Mammary epithelial cell (primary cell): ENCODE data around the gene CREB5.

Experiments
- CTCF ChIP-seq, 2 donors: IDR thresholded peaks in 1 of 2; conservative IDR thresholded peaks in 1 of 2; 2 replicates each; pipeline ENCODE4 v1.5.1; 2011 to 2012; ENCODE audit warnings: inconsistent platforms in 2 of 2, low read length in 2 of 2, mild to moderate bottlenecking in 2 of 2, control low read depth in 1 of 2, low read depth in 1 of 2; ENCODE audit not compliant: insufficient read depth in 1 of 2; ENCODE audit errors: extremely low read depth in 1 of 2
- EZH2 ChIP-seq: IDR thresholded peaks from 2 replicates; pipeline ENCODE4 v1.6.1; 2012; ENCODE audit warnings: low read length, inconsistent platforms, borderline replicate concordance

GRCh38 chr7:28582226-28582625 lies 169.9 kb downstream of the CREB5 start:
- TF ChIP-seq CTCF (conservative IDR thresholded peaks at IDR 0.05 in 1 of 2, IDR thresholded peaks at IDR 0.05 in 1 of 2; ENCODE audit: extremely low read depth in 1 of 2, insufficient read depth in 1 of 2, low read depth in 1 of 2, low read length in 2 of 2), result no peak
- no peak for TF ChIP-seq EZH2
